ENCODE data around the gene AQP6.

The AQP6 gene

GRCh38 chr12:50013361-50014147 is 40.8 kb downstream of the AQP6 start:
- TF ChIP-seq MYC (IDR thresholded peaks at IDR 0.05; ENCODE audit: low read depth, low read length) (no peak), MAX (IDR thresholded peaks at IDR 0.05; ENCODE audit: low read depth, low read length) (no peak), POLR2A (IDR thresholded peaks at IDR 0.05; ENCODE audit: extremely low read depth, insufficient read length) (no peak), CTCF (IDR thresholded peaks at IDR 0.05; ENCODE audit: low read depth, low read length) (no peak)
- DNase-seq (ENCODE audit: low read depth) = no peak

GRCh38 chr12:50014342-50014741 is 41.6 kb downstream of the AQP6 start:
- TF ChIP-seq MAX (IDR thresholded peaks at IDR 0.05; ENCODE audit: low read depth, low read length) (no peak), MYC (IDR thresholded peaks at IDR 0.05; ENCODE audit: low read depth, low read length) (no peak), CTCF (IDR thresholded peaks at IDR 0.05; ENCODE audit: low read depth, low read length) (no peak)
- no peak for DNase-seq (ENCODE audit: low read depth)
- no peak overlapping the region for H3K4me3 ChIP-seq (ENCODE audit: low read depth, low read length)

More at GRCh38 chr12:50013361-50014147, 40.8 kb downstream of the AQP6 start:
- H3K4me3 ChIP-seq (ENCODE audit: low read depth, low read length) = no peak overlapping the region

- DNase-seq (ENCODE audit: low read depth) = no peak
- H3K4me3 ChIP-seq (ENCODE audit: low read depth, low read length) = no peak overlapping the region
- TF ChIP-seq CTCF (IDR thresholded peaks at IDR 0.05; ENCODE audit: low read depth, low read length) = no peak
- no peak for TF ChIP-seq MYC (IDR thresholded peaks at IDR 0.05; ENCODE audit: low read depth, low read length)
- TF ChIP-seq POLR2A (IDR thresholded peaks at IDR 0.05; ENCODE audit: extremely low read depth, insufficient read length) = no peak
- no peak for TF ChIP-seq MAX (IDR thresholded peaks at IDR 0.05; ENCODE audit: low read depth, low read length)
Measured at GRCh38 chr12:50016501-50017475, 44.0 kb downstream of the AQP6 start.

GRCh38 chr12:50017641-50018040 is 44.9 kb downstream of the AQP6 start:
- H3K4me3 ChIP-seq (ENCODE audit: low read depth, low read length) = no peak overlapping the region
- TF ChIP-seq CTCF (IDR thresholded peaks at IDR 0.05; ENCODE audit: low read depth, low read length) (no peak), MAX (IDR thresholded peaks at IDR 0.05; ENCODE audit: low read depth, low read length) (no peak), POLR2A (IDR thresholded peaks at IDR 0.05; ENCODE audit: extremely low read depth, insufficient read length) (no peak), MYC (IDR thresholded peaks at IDR 0.05; ENCODE audit: low read depth, low read length) (no peak)
- DNase-seq (ENCODE audit: low read depth) = peak; percentile 56

GRCh38 chr12:50018154-50018553 is 45.4 kb downstream of the AQP6 start:
- no peak for DNase-seq (ENCODE audit: low read depth)
- no peak overlapping the region for H3K4me3 ChIP-seq (ENCODE audit: low read depth, low read length)
- TF ChIP-seq MYC (IDR thresholded peaks at IDR 0.05; ENCODE audit: low read depth, low read length) (no peak), CTCF (IDR thresholded peaks at IDR 0.05; ENCODE audit: low read depth, low read length) (no peak), MAX (IDR thresholded peaks at IDR 0.05; ENCODE audit: low read depth, low read length) (no peak), POLR2A (IDR thresholded peaks at IDR 0.05; ENCODE audit: extremely low read depth, insufficient read length) (no peak)

All from NB4 (cell line).